HG02642 (cell line): ENCODE measurements around the gene MAP1S.
"Not testable (repeated sequence)": the region's sequence is repeated elsewhere in the genome, so short reads cannot be mapped to it uniquely, and the experiment has no call there.

Source experiments
- ATAC-seq: cut with Tn5 transposase; IDR thresholded peaks from one replicate; pipeline ENCODE4 v1.9.1; 2021; ENCODE audit warnings: mild to moderate bottlenecking; ENCODE audit not compliant: unreplicated experiment, poor library complexity

MAP1S gene

GRCh38 chr19:17783721-17784120 is 64.4 kb downstream of the MAP1S start:
- not testable (repeated sequence) for ATAC-seq
